Panc1 (cell line): Measurements from ENCODE around the gene TCF20. TPM values are rescaled to one million over a fixed set of nuclear protein-coding genes. Genes with fewer than 3 reads are reported as not detected.

Experiments
- ATAC-seq: fragments of 200-7000 bp; cut with Tn5 transposase; 2 replicates; pipeline ENCODE4 v1.9.1; 2020; ENCODE audit warnings: mild to moderate bottlenecking, moderate library complexity
- BruUV-seq: library from RNA; stranded (reverse); fragments of 400-500 nt; replicated peaks from 2 replicates; lab custom pipeline; 2021; lab: Mats Ljungman, UMichigan
- CTCF ChIA-PET: fragments of 300-600 bp; sonication (Branson Sonifier 250); formaldehyde crosslinking; loops from one replicate; lab custom pipeline; 2022; ENCODE audit warnings: antibody characterized with exemption; lab: Charles Lee
- POLR2A ChIA-PET: fragments of 300-600 bp; sonication (Branson Sonifier 250); formaldehyde crosslinking; loops from one replicate; lab custom pipeline; 2022; ENCODE audit warnings: antibody characterized with exemption; lab: Charles Lee
- DNase-seq: peaks from one replicate; pipeline ENCODE4 v3.0.0-alpha.2; 2010; ENCODE audit warnings: low read depth, low spot score
- H3K27ac ChIP-seq: 2 replicates; pipeline ENCODE4 v1.5.1; 2011; ENCODE audit warnings: mild to moderate bottlenecking, low read length, inconsistent platforms
- H3K27me3 ChIP-seq: fragments of 200-500 bp; sonication (Bioruptor generic); 2 replicates; pipeline ENCODE4 v1.6.0; 2014; ENCODE audit warnings: low read length, inconsistent platforms; ENCODE audit not compliant: control insufficient read depth, insufficient read depth
- H3K36me3 ChIP-seq: fragments of 200-500 bp; sonication (Bioruptor generic); 2 replicates; pipeline ENCODE4 v1.5.1; 2014; ENCODE audit warnings: inconsistent platforms, mild to moderate bottlenecking, low read length, moderate library complexity; ENCODE audit not compliant: control insufficient read depth, insufficient read depth
- H3K4me1 ChIP-seq: 2 replicates; pipeline ENCODE4 v1.5.1; 2011; ENCODE audit warnings: inconsistent platforms, mild to moderate bottlenecking, low read length, moderate library complexity; ENCODE audit not compliant: control insufficient read depth, insufficient read depth
- H3K4me3 ChIP-seq, 2 experiments: 2 replicates each; pipeline ENCODE4 v1.5.1; 2011 to 2012; ENCODE audit warnings: low read depth in 2 of 2, low read length in 2 of 2, mild to moderate bottlenecking in 2 of 2, inconsistent platforms in 1 of 2, moderate library complexity in 1 of 2
- H3K9me3 ChIP-seq: fragments of 200-500 bp; sonication (Bioruptor generic); 2 replicates; pipeline ENCODE4 v1.5.1; 2014; ENCODE audit warnings: low read depth, mild to moderate bottlenecking, inconsistent platforms, low read length, moderate library complexity; ENCODE audit not compliant: control insufficient read depth, insufficient read depth
- CTCF ChIP-seq: fragments of 450-650 bp; IDR thresholded peaks from 2 replicates; pipeline ENCODE4 v1.5.1; 2017; ENCODE audit warnings: mild to moderate bottlenecking
- POLR2AphosphoS5 ChIP-seq: IDR thresholded peaks from 2 replicates; pipeline ENCODE4 v1.6.1; 2012; ENCODE audit warnings: mild to moderate bottlenecking, low read depth, low read length, moderate library complexity
- REST ChIP-seq, 2 experiments: IDR thresholded peaks; 2 replicates each; pipeline ENCODE4 v1.6.1; 2011 to 2012; ENCODE audit warnings: low read depth in 2 of 2, control low read depth in 1 of 2, low read length in 1 of 2, mild to moderate bottlenecking in 1 of 2, moderate library complexity in 1 of 2; ENCODE audit not compliant: insufficient read depth in 1 of 2
- SIN3A ChIP-seq: IDR thresholded peaks from 2 replicates; pipeline ENCODE4 v1.6.1; 2012; ENCODE audit warnings: low read depth, mild to moderate bottlenecking, low read length, moderate library complexity, borderline replicate concordance; ENCODE audit not compliant: insufficient read depth
- TCF7L2 ChIP-seq: IDR thresholded peaks from 2 replicates; pipeline ENCODE4 v1.6.1; 2011; ENCODE audit warnings: mild to moderate bottlenecking, low read depth, low read length, inconsistent platforms
- in situ Hi-C: cut with HindIII; loops from 2 replicates; pipeline ENCODE4 v1.10.0; 2016; ENCODE audit warnings: low sequenced_read_pairs, low pct_unique_long_range_greater_than_20kb
- intact Hi-C: fragments of 100-400 bp; cut with micrococcal nuclease; formaldehyde crosslinking; loops from one replicate; pipeline ENCODE4 v1.10.0; 2022; ENCODE audit not compliant: unreplicated experiment
- total RNA-seq: library from RNA; stranded (reverse); gene quantifications from one replicate; pipeline ENCODE4 v1.2.1, GENCODE V29; 2021; ENCODE audit not compliant: unreplicated experiment

The TCF20 gene
- total RNA-seq, 1 experiment from 2014 or later: 79.8 TPM

GRCh38 chr22:42309865-42310264 lies 39.4 kb upstream of the TCF20 start:
- TF ChIP-seq SIN3A (no peak), CTCF (no peak), TCF7L2 (no peak), REST (IDR thresholded peaks at IDR 0.05; ENCODE audit: insufficient read depth in 1 of 2, low read depth in 2 of 2, low read length in 1 of 2) (no peak), POLR2AphosphoS5 (no peak)
- H3K4me3 ChIP-seq: no peak overlapping the region
- intact Hi-C loops (no loop called here), in situ Hi-C loops (no loop called here)
- H3K4me1 ChIP-seq: peaks cover 19% of the 10 kb centered on the region
- H3K9me3 ChIP-seq: no peaks in the 10 kb centered on the region
- DNase-seq (no peak), ATAC-seq (no peak)
- H3K27ac ChIP-seq: no peak overlapping the region
- H3K27me3 ChIP-seq: no peaks in the 10 kb centered on the region
- H3K36me3 ChIP-seq: no peaks in the 10 kb centered on the region
- CTCF ChIA-PET: no interaction called here
- no TSS peak for BruUV-seq
- POLR2A ChIA-PET: interaction anchor here (0.6 kb wide), 1 partner anchor 9 kb away, joined by 3 read pairs; no protein-coding TSS in a partner anchor

- ATAC-seq (no peak), DNase-seq (no peak)
- no peaks in the 10 kb centered on the region for H3K36me3 ChIP-seq
- H3K4me1 ChIP-seq: peaks cover 11% of the 10 kb centered on the region
- no peak overlapping the region for H3K27ac ChIP-seq
- no peak overlapping the region for H3K4me3 ChIP-seq
- BruUV-seq: no TSS peak
- ChIA-PET CTCF (no interaction called here), POLR2A (interaction anchor here (0.6 kb wide), 1 partner anchor 8 kb away, joined by 3 read pairs; no protein-coding TSS in a partner anchor)
- no peaks in the 10 kb centered on the region for H3K9me3 ChIP-seq
- in situ Hi-C loops (no loop called here), intact Hi-C loops (no loop called here)
- H3K27me3 ChIP-seq: no peaks in the 10 kb centered on the region
- TF ChIP-seq REST (IDR thresholded peaks at IDR 0.05; ENCODE audit: insufficient read depth in 1 of 2, low read depth in 2 of 2, low read length in 1 of 2): no peak
These were observed 38.5 kb upstream of the TCF20 start for GRCh38 chr22:42308892-42309468.
